WTC11 (cell line): ENCODE data around the gene LCE2A. TPM values are rescaled to one million over a fixed set of nuclear protein-coding genes. Genes with fewer than 3 reads are reported as not detected.

Experiments
- ATAC-seq: fragments of 200-7000 bp; cut with Tn5 transposase; 2 replicates; pipeline ENCODE4 v1.10.0; 2021; ENCODE audit warnings: mild to moderate bottlenecking, moderate library complexity
- CTCF ChIA-PET: fragments of 300-600 bp; sonication (Branson Sonifier 250); formaldehyde crosslinking; loops from one replicate; lab custom pipeline; 2021; ENCODE audit warnings: antibody characterized with exemption; lab: Charles Lee
- POLR2A ChIA-PET: fragments of 350-600 bp; sonication (Branson Sonifier 250); formaldehyde crosslinking; loops from one replicate; lab custom pipeline; 2021; ENCODE audit warnings: antibody characterized with exemption; lab: Charles Lee
- DNase-seq: peaks from one replicate; pipeline ENCODE4 v3.0.0; 2021; ENCODE audit warnings: low spot score
- H3K27ac Mint-ChIP-seq: 2 replicates; pipeline ENCODE4 v1.8.0; 2021; ENCODE audit warnings: mixed read lengths
- H3K27me3 Mint-ChIP-seq: 2 replicates; pipeline ENCODE4 v1.8.0; 2021; ENCODE audit warnings: low read depth, mild to moderate bottlenecking, moderate library complexity, mixed read lengths
- H3K36me3 Mint-ChIP-seq: 2 replicates; pipeline ENCODE4 v1.8.0; 2021; ENCODE audit warnings: mixed read lengths
- H3K4me1 Mint-ChIP-seq: 2 replicates; pipeline ENCODE4 v1.8.0; 2022; ENCODE audit warnings: mixed read lengths
- H3K4me3 Mint-ChIP-seq: 2 replicates; pipeline ENCODE4 v1.8.0; 2021; ENCODE audit warnings: mild to moderate bottlenecking, moderate library complexity, mixed read lengths
- H3K9me3 Mint-ChIP-seq: 2 replicates; pipeline ENCODE4 v1.8.0; 2021; ENCODE audit warnings: mixed read lengths
- ATF1 ChIP-seq: sonication (generic); formaldehyde crosslinking; IDR thresholded peaks from 2 replicates; pipeline ENCODE4 v1.8.1; 2023; ENCODE audit warnings: mild to moderate bottlenecking, moderate library complexity, missing genetic modification reagents
- ELF4 ChIP-seq: sonication (generic); formaldehyde crosslinking; IDR thresholded peaks from 2 replicates; pipeline ENCODE4 v1.8.1; 2022; ENCODE audit warnings: low read depth, mild to moderate bottlenecking, moderate library complexity, missing genetic modification reagents
- GABPB1 ChIP-seq: sonication (generic); formaldehyde crosslinking; IDR thresholded peaks from 2 replicates; pipeline ENCODE4 v1.8.1; 2023; ENCODE audit warnings: mild to moderate bottlenecking, missing genetic modification reagents
- GTF2I ChIP-seq: fragments of 250-450 bp; sonication (Bioruptor Pico); conservative IDR thresholded peaks from 2 replicates; pipeline ENCODE4 v1.4.0; 2021; ENCODE audit warnings: mild to moderate bottlenecking
- IRF2 ChIP-seq: sonication (generic); formaldehyde crosslinking; IDR thresholded peaks from 2 replicates; pipeline ENCODE4 v1.8.0; 2022; ENCODE audit warnings: low read depth, missing genetic modification reagents, borderline replicate concordance
- NFATC4 ChIP-seq: fragments of 250-450 bp; sonication (Bioruptor Pico); IDR thresholded peaks from 2 replicates; pipeline ENCODE4 v1.9.0; 2021; ENCODE audit warnings: mild to moderate bottlenecking
- RELA ChIP-seq: sonication (generic); formaldehyde crosslinking; IDR thresholded peaks from 2 replicates; pipeline ENCODE4 v1.8.1; 2022; ENCODE audit warnings: missing genetic modification reagents, mild to moderate bottlenecking, borderline replicate concordance
- RORB ChIP-seq: fragments of 250-450 bp; sonication (Bioruptor Pico); IDR thresholded peaks from 2 replicates; pipeline ENCODE4 v1.9.0; 2021; ENCODE audit warnings: mild to moderate bottlenecking
- ZNF263 ChIP-seq: sonication (generic); formaldehyde crosslinking; IDR thresholded peaks from 2 replicates; pipeline ENCODE4 v1.8.1; 2022; ENCODE audit warnings: low read depth, mild to moderate bottlenecking, moderate library complexity, missing genetic modification reagents
- ZNF671 ChIP-seq: fragments of 250-450 bp; sonication (Bioruptor Pico); IDR thresholded peaks from 2 replicates; pipeline ENCODE4 v1.8.0; 2021; ENCODE audit warnings: mild to moderate bottlenecking
- total RNA-seq: library from RNA; stranded (reverse); gene quantifications from 3 replicates; pipeline ENCODE4 v1.2.3, GENCODE V29; 2021
- TF ChIP-seq, protein P1 (sequence below): sonication (generic); formaldehyde crosslinking; IDR thresholded peaks from 2 replicates; pipeline ENCODE4 v1.8.0; 2023; ENCODE audit warnings: mild to moderate bottlenecking, missing genetic modification reagents
- TF ChIP-seq, protein P2 (sequence below): sonication (generic); formaldehyde crosslinking; IDR thresholded peaks from 2 replicates; pipeline ENCODE4 v1.8.1; 2023; ENCODE audit warnings: mild to moderate bottlenecking, missing genetic modification reagents
- TF ChIP-seq, protein P3 (sequence below): fragments of 250-450 bp; sonication (Bioruptor Pico); IDR thresholded peaks from 2 replicates; pipeline ENCODE4 v1.9.0; 2021; ENCODE audit warnings: mild to moderate bottlenecking, borderline replicate concordance
- TF ChIP-seq, protein P4 (sequence below): sonication (generic); formaldehyde crosslinking; conservative IDR thresholded peaks from 2 replicates; pipeline ENCODE4 v1.8.1; 2022; ENCODE audit warnings: mild to moderate bottlenecking, missing genetic modification reagents

Gene LCE2A
- total RNA-seq, 1 experiment from 2014 or later: not detected

DNA sequence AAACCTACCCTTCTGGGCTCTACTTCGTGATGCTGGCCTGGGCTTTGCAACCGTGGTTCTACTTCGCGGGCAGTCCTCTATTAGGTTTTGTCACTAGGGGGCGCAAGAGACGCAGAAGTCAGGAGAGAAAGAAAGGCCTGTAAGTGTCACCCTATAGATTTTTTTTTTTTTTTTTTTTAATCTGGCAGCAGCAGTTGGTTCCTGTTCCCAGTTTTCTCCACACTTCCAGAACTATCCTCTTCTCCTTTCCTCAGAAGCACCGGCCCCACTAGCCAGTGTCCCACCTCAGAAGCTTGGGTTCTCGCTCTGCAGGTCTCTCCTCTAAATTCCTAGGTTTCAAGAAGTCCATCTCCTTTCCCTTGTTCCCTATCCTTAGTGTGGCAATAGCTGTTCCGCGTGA is 44.0 kb upstream of the LCE2A start:
- H3K4me3 Mint-ChIP-seq: no peak overlapping the region
- H3K9me3 Mint-ChIP-seq: peaks cover 84% of the 10 kb centered on the region
- TF ChIP-seq, protein P1, sequence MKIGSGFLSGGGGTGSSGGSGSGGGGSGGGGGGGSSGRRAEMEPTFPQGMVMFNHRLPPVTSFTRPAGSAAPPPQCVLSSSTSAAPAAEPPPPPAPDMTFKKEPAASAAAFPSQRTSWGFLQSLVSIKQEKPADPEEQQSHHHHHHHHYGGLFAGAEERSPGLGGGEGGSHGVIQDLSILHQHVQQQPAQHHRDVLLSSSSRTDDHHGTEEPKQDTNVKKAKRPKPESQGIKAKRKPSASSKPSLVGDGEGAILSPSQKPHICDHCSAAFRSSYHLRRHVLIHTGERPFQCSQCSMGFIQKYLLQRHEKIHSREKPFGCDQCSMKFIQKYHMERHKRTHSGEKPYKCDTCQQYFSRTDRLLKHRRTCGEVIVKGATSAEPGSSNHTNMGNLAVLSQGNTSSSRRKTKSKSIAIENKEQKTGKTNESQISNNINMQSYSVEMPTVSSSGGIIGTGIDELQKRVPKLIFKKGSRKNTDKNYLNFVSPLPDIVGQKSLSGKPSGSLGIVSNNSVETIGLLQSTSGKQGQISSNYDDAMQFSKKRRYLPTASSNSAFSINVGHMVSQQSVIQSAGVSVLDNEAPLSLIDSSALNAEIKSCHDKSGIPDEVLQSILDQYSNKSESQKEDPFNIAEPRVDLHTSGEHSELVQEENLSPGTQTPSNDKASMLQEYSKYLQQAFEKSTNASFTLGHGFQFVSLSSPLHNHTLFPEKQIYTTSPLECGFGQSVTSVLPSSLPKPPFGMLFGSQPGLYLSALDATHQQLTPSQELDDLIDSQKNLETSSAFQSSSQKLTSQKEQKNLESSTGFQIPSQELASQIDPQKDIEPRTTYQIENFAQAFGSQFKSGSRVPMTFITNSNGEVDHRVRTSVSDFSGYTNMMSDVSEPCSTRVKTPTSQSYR: no peak
- no peak for TF ChIP-seq GTF2I (CRISPR knock-in tag)
- TF ChIP-seq, all 79 proteins: peak for 0
- ATAC-seq: peak; percentile 71; the same call in 1 of the 2 replicates
- Mint-ChIP-seq H3K4me1 (no peaks in the 10 kb centered on the region), H3K36me3 (peaks cover 62% of the 10 kb centered on the region), H3K27me3 (peaks cover 3% of the 10 kb centered on the region; the same call in 1 of the 2 replicates), H3K27ac (no peak overlapping the region)
- DNase-seq: peak; percentile 51
- ChIA-PET POLR2A (no interaction called here), CTCF (interaction anchor here (0.7 to 1.3 kb wide), 4 partner anchors 12 to 566 kb away, joined by 4 to 5 read pairs (median 4); no protein-coding TSS in a partner anchor)

DNA sequence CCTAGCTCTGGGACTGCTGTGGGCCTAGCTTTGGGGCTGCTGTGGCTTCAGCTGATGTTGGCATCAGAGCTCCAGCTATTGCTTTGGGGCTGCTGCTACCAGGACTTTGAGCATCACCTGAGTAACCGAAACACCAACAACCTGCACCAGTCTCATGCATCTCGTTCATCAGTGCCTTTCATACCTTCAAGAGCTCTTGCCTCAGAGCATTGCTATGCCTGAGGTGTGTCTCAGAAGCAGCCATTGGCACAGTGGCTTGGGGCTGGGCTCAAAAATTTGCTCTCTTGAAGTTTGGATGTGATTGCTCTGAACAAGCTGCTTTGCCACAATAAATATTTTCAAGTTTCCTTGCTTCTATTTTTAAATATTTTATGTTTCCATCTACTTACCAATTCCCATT is 41.7 kb upstream of the LCE2A start:
- Mint-ChIP-seq H3K27ac (no peak overlapping the region), H3K27me3 (peaks cover 3% of the 10 kb centered on the region), H3K9me3 (peaks cover 84% of the 10 kb centered on the region), H3K4me1 (no peaks in the 10 kb centered on the region), H3K4me3 (no peak overlapping the region), H3K36me3 (peaks cover 61% of the 10 kb centered on the region)
- DNase-seq (no peak), ATAC-seq (no peak)
- ChIA-PET POLR2A (no interaction called here), CTCF (no interaction called here)
- TF ChIP-seq ATF1: no peak
- TF ChIP-seq GABPB1: no peak
- TF ChIP-seq ZNF263 (CRISPR knock-in tag): no peak
- TF ChIP-seq, protein P1: no peak
- TF ChIP-seq, protein P2, sequence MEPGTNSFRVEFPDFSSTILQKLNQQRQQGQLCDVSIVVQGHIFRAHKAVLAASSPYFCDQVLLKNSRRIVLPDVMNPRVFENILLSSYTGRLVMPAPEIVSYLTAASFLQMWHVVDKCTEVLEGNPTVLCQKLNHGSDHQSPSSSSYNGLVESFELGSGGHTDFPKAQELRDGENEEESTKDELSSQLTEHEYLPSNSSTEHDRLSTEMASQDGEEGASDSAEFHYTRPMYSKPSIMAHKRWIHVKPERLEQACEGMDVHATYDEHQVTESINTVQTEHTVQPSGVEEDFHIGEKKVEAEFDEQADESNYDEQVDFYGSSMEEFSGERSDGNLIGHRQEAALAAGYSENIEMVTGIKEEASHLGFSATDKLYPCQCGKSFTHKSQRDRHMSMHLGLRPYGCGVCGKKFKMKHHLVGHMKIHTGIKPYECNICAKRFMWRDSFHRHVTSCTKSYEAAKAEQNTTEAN (CRISPR knock-in tag): no peak
- TF ChIP-seq, protein P3, sequence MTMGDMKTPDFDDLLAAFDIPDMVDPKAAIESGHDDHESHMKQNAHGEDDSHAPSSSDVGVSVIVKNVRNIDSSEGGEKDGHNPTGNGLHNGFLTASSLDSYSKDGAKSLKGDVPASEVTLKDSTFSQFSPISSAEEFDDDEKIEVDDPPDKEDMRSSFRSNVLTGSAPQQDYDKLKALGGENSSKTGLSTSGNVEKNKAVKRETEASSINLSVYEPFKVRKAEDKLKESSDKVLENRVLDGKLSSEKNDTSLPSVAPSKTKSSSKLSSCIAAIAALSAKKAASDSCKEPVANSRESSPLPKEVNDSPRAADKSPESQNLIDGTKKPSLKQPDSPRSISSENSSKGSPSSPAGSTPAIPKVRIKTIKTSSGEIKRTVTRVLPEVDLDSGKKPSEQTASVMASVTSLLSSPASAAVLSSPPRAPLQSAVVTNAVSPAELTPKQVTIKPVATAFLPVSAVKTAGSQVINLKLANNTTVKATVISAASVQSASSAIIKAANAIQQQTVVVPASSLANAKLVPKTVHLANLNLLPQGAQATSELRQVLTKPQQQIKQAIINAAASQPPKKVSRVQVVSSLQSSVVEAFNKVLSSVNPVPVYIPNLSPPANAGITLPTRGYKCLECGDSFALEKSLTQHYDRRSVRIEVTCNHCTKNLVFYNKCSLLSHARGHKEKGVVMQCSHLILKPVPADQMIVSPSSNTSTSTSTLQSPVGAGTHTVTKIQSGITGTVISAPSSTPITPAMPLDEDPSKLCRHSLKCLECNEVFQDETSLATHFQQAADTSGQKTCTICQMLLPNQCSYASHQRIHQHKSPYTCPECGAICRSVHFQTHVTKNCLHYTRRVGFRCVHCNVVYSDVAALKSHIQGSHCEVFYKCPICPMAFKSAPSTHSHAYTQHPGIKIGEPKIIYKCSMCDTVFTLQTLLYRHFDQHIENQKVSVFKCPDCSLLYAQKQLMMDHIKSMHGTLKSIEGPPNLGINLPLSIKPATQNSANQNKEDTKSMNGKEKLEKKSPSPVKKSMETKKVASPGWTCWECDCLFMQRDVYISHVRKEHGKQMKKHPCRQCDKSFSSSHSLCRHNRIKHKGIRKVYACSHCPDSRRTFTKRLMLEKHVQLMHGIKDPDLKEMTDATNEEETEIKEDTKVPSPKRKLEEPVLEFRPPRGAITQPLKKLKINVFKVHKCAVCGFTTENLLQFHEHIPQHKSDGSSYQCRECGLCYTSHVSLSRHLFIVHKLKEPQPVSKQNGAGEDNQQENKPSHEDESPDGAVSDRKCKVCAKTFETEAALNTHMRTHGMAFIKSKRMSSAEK (CRISPR knock-in tag): no peak
- TF ChIP-seq, protein P4, sequence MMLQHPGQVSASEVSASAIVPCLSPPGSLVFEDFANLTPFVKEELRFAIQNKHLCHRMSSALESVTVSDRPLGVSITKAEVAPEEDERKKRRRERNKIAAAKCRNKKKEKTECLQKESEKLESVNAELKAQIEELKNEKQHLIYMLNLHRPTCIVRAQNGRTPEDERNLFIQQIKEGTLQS (CRISPR knock-in tag): no peak
- no peak for TF ChIP-seq RORB (CRISPR knock-in tag)
- no peak for TF ChIP-seq NFATC4 (CRISPR knock-in tag)
- TF ChIP-seq ZNF671: no peak
- no peak for TF ChIP-seq ELF4 (CRISPR knock-in tag)
- no peak for TF ChIP-seq RELA (CRISPR knock-in tag)
- TF ChIP-seq IRF2 (CRISPR knock-in tag): no peak
